Activated CD8-positive, alpha-beta T cell treated with anti-CD3 and anti-CD28 coated beads for 36 hours (primary cell): ENCODE data around the gene SELENOV. TPM values are rescaled to one million over a fixed set of nuclear protein-coding genes. Genes with fewer than 3 reads are reported as not detected.

Experiments
- ATAC-seq: fragments of 200-7000 bp; cut with Tn5 transposase; one replicate; pipeline ENCODE4 v1.10.0; 2021; ENCODE audit warnings: mild to moderate bottlenecking, moderate library complexity
- CTCF ChIA-PET: fragments of 350-600 bp; sonication (Branson Sonifier 250); formaldehyde crosslinking; loops from one replicate; lab custom pipeline; 2021; ENCODE audit warnings: antibody characterized with exemption; lab: Charles Lee
- POLR2A ChIA-PET: fragments of 350-600 bp; sonication (Branson Sonifier 250); formaldehyde crosslinking; loops from one replicate; lab custom pipeline; 2021; ENCODE audit warnings: antibody characterized with exemption; lab: Charles Lee
- DNase-seq: peaks from one replicate; pipeline ENCODE4 v3.0.0-alpha.2; 2020
- H3K27ac Mint-ChIP-seq: one replicate; pipeline ENCODE4 v1.8.0; 2021; ENCODE audit warnings: mild to moderate bottlenecking, mixed read lengths
- H3K27me3 Mint-ChIP-seq: one replicate; pipeline ENCODE4 v1.8.0; 2021; ENCODE audit warnings: mixed read lengths
- H3K36me3 Mint-ChIP-seq: one replicate; pipeline ENCODE4 v1.8.0; 2021; ENCODE audit warnings: low read depth, mixed read lengths
- H3K4me1 Mint-ChIP-seq: one replicate; pipeline ENCODE4 v1.8.0; 2021; ENCODE audit warnings: low read depth, mixed read lengths
- H3K4me3 Mint-ChIP-seq: one replicate; pipeline ENCODE4 v1.8.0; 2021; ENCODE audit warnings: mild to moderate bottlenecking, moderate library complexity, mixed read lengths
- H3K9me3 Mint-ChIP-seq: one replicate; pipeline ENCODE4 v1.8.0; 2021; ENCODE audit warnings: mixed read lengths
- CTCF ChIP-seq: fragments of 200-600 bp; IDR thresholded peaks from one replicate; pipeline ENCODE4 v1.8.0; 2022; ENCODE audit warnings: antibody characterized with exemption, mild to moderate bottlenecking
- intact Hi-C: fragments of 100-400 bp; cut with micrococcal nuclease; formaldehyde crosslinking; loops from one replicate; pipeline ENCODE4 v1.10.0; 2022
- total RNA-seq, 2 experiments: library from RNA; stranded (reverse); gene quantifications; one replicate each; pipeline ENCODE4 v1.2.3, GENCODE V29; 2021

SELENOV gene
- total RNA-seq, 2 experiments from 2014 or later, result not detected

- intact Hi-C loops, result no loop called here
- Mint-ChIP-seq H3K4me1 (peaks cover 14% of the 10 kb centered on the region), H3K36me3 (no peaks in the 10 kb centered on the region), H3K4me3 (no peak overlapping the region), H3K9me3 (no peaks in the 10 kb centered on the region), H3K27me3 (peaks cover 38% of the 10 kb centered on the region), H3K27ac (no peak overlapping the region)
- ATAC-seq (no peak), DNase-seq (no peak)
- ChIA-PET CTCF (interaction anchor here (0.6 to 5.9 kb wide), 5 partner anchors 11 to 174 kb away, joined by 3 to 29 read pairs (median 6); partner anchors contain the start of gene EID2B), POLR2A (interaction anchor here (0.7 kb wide), 1 partner anchor 118 kb away, joined by 3 read pairs; no protein-coding TSS in a partner anchor)
- no peak for TF ChIP-seq CTCF
Observed at GRCh38 chr19:39497701-39497995, 17.3 kb upstream of the SELENOV start.

- TF ChIP-seq CTCF, result peak; percentile 36
- peak; percentile 41 for DNase-seq
- H3K9me3 Mint-ChIP-seq, result no peaks in the 10 kb centered on the region
- peaks cover 40% of the 10 kb centered on the region for H3K27me3 Mint-ChIP-seq
- peak; percentile 37 for ATAC-seq
- peaks cover 17% of the 10 kb centered on the region for H3K4me1 Mint-ChIP-seq
- H3K4me3 Mint-ChIP-seq, result peak overlapping the region; percentile 55
- POLR2A ChIA-PET, result interaction anchor here (0.7 to 1.5 kb wide), 4 partner anchors 17 to 118 kb away, joined by 3 to 7 read pairs (median 3); partner anchors contain the start of gene SUPT5H
- H3K36me3 Mint-ChIP-seq, result no peaks in the 10 kb centered on the region
- H3K27ac Mint-ChIP-seq, result no peak overlapping the region
- CTCF ChIA-PET, result interaction anchor here (0.6 to 5.9 kb wide), 6 partner anchors 11 to 174 kb away, joined by 3 to 29 read pairs (median 4); partner anchors contain the start of gene EID2B
- intact Hi-C loops, result no loop called here
Observed at GRCh38 chr19:39497996-39498797, 16.7 kb upstream of the SELENOV start.

DNA sequence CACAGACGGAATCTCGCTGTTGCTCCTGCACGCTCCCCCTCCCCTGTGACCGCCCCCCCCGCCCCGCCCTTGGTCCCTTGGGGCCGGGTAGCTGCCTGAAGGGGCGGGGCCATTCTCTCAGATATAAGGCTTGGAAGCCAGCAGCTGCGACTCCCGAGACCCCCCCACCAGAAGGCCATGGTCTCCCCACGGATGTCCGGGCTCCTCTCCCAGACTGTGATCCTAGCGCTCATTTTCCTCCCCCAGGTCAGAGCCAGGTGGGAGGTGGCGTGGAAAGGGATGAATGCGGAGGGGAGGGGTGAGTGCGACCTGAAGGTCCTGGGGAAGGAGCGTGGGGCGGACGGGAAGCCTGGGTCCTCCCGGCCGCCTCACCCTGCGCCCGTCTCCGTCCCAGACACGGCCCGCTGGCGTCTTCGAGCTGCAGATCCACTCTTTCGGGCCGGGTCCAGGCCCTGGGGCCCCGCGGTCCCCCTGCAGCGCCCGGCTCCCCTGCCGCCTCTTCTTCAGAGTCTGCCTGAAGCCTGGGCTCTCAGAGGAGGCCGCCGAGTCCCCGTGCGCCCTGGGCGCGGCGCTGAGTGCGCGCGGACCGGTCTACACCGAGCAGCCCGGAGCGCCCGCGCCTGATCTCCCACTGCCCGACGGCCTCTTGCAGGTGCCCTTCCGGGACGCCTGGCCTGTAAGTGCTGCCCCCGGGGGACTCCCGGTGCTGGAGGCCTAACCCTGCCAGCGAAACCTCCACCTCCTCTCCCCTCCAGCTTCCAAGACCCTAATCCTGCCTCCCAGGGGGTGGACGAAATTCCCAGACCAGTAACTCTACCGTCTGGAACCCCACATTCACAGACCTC is 15.9 kb upstream of the SELENOV start, which contains the start of gene DLL3:
TSS of gene DLL3 (plus strand) at position 150 of the 845 bp plus-strand sequence. CDS start at position 178, 28 bp downstream.
- ATAC-seq, result no peak

GRCh38 chr19:39499932-39500331 is 15.0 kb upstream of the SELENOV start:
- Mint-ChIP-seq H3K9me3 (no peaks in the 10 kb centered on the region), H3K4me1 (peaks cover 21% of the 10 kb centered on the region), H3K27ac (no peak overlapping the region), H3K4me3 (peak overlapping the region; percentile 32), H3K27me3 (peaks cover 57% of the 10 kb centered on the region), H3K36me3 (no peaks in the 10 kb centered on the region)
- POLR2A ChIA-PET, result interaction anchor here (1.0 to 1.8 kb wide), 3 partner anchors 53 to 66 kb away, joined by 4 read pairs; partner anchors contain the start of gene RPS16
- DNase-seq (no peak), ATAC-seq (no peak)
- TF ChIP-seq CTCF, result no peak
- intact Hi-C loops, result no loop called here
- CTCF ChIA-PET, result interaction anchor here (0.9 to 5.9 kb wide), 3 partner anchors 25 to 33 kb away, joined by 3 to 29 read pairs (median 4); partner anchors contain the start of gene EID2B

More for the DNA sequence above, 15.9 kb upstream of the SELENOV start, which contains the start of gene DLL3:
- TF ChIP-seq CTCF, result no peak
- peak; percentile 23 for DNase-seq
- Mint-ChIP-seq H3K27me3 (peaks cover 48% of the 10 kb centered on the region), H3K9me3 (no peaks in the 10 kb centered on the region), H3K27ac (no peak within 1 kb of the TSS), H3K4me1 (peaks cover 21% of the 10 kb centered on the region), H3K4me3 (peak within 1 kb of the TSS; percentile 55), H3K36me3 (no peaks in the 10 kb centered on the region)
- intact Hi-C loops, result no loop called here
- CTCF ChIA-PET, result interaction anchor here (0.7 to 5.9 kb wide), 5 partner anchors 17 to 35 kb away, joined by 3 to 29 read pairs (median 6); partner anchors contain the start of gene EID2B
- POLR2A ChIA-PET, result interaction anchor here (1.0 to 1.8 kb wide), 4 partner anchors 17 to 64 kb away, joined by 3 to 7 read pairs (median 4); partner anchors contain the start of gene SUPT5H
